ENCODE data around the gene TPRA1. TPM values are rescaled to one million over a fixed set of nuclear protein-coding genes. Genes with fewer than 3 reads are reported as not detected.

Gene TPRA1
- total and polyA plus RNA-seq, 9 of the 15 experiments (the other 6 are each of a cell fraction or from before 2014, with no cell fraction given): 0.66 to 21.5 (median 11.1) TPM

GRCh38 chr3:127543441-127543840 is 47.1 kb downstream of the TPRA1 start:
- ChIA-PET CTCF (ENCODE audit: low intra/inter-chr PET ratio) (interaction anchor here (1.0 kb wide), 1 partner anchor 1021 kb away, joined by 3 read pairs; no protein-coding TSS in a partner anchor), POLR2A (no interaction called here)
- Histone ChIP-seq H3K9ac (ENCODE audit: insufficient read depth in 1 of 2, low read depth in 2 of 2, low read length in 2 of 2) (no peak overlapping the region; a peak in 1 of 4 replicates), H3K27ac (ENCODE audit: extremely low read depth, low read depth, low read length) (no peak overlapping the region), H3K27me3 (ENCODE audit: control insufficient read depth in 2 of 2, insufficient read depth in 2 of 2, low read length in 2 of 2) (peaks cover 2 to 58% of the 10 kb centered on the region in 2 experiments; a peak in 3 of 5 replicates), H3K4me1 (replicated peaks in 1 of 2; ENCODE audit: control insufficient read depth in 2 of 2, insufficient read depth in 2 of 2, low read length in 2 of 2) (peaks cover 0 to 16% of the 10 kb centered on the region in 2 experiments; a peak in 2 of 5 replicates), H2AFZ (ENCODE audit: low read depth, low read length) (no peak overlapping the region), H3K4me2 (ENCODE audit: insufficient read depth, low read length) (no peak overlapping the region), H3K36me3 (ENCODE audit: control insufficient read depth, insufficient read depth, low read length) (no peaks in the 10 kb centered on the region), H3K79me2 (ENCODE audit: control insufficient read depth, insufficient read depth, low read length) (no peaks in the 10 kb centered on the region), H3K9me3 (replicated peaks; ENCODE audit: control insufficient read depth, insufficient read depth, low read depth, low read length) (no peaks in the 10 kb centered on the region), H3K4me3 (no peak overlapping the region), H3K9me1 (ENCODE audit: control insufficient read depth, insufficient read depth, low read length) (no peaks in the 10 kb centered on the region), H4K20me1 (replicated peaks; ENCODE audit: control insufficient read depth, insufficient read depth, low read length) (no peaks in the 10 kb centered on the region)
- BruUV-seq (replicated peaks): no TSS peak
- FAIRE-seq: no peak
- no peak for ATAC-seq
- 5% methylated on average over 3 of the region's 12 CpGs for WGBS (ENCODE audit: insufficient coverage, low coverage, missing lambda C conversion rate)
- no peak for DNase-seq (ENCODE audit: extremely low read depth in 1 of 4, low spot score in 3 of 4)
- in situ Hi-C loops (cut with MboI) (no loop called here), intact Hi-C loops (cut with micrococcal nuclease) (no loop called here)
- TF ChIP-seq HOXB6 (CRISPR knock-in tag; IDR thresholded peaks at IDR 0.05; ENCODE audit: borderline replicate concordance) (no peak), SIN3B (IDR thresholded peaks at IDR 0.05; ENCODE audit: low read depth) (no peak), ZFP30 (CRISPR knock-in tag; IDR thresholded peaks at IDR 0.05; ENCODE audit: borderline replicate concordance) (no peak), CBX8 (IDR thresholded peaks at IDR 0.05; ENCODE audit: borderline replicate concordance, extremely low read depth, low read depth, low read length, poor library complexity, severe bottlenecking) (no peak), RCOR1 (IDR thresholded peaks at IDR 0.05; ENCODE audit: borderline replicate concordance in 1 of 2, low read depth in 2 of 2, low read length in 2 of 2) (no peak), NR2C2 (CRISPR knock-in tag; IDR thresholded peaks at IDR 0.05) (no peak), NR2C2 (tag; IDR thresholded peaks at IDR 0.05) (no peak), NFRKB (IDR thresholded peaks at IDR 0.05; ENCODE audit: low read depth) (no peak), ZFPM2 (CRISPR knock-in tag; IDR thresholded peaks at IDR 0.05) (no peak), ZC3H8 (IDR thresholded peaks at IDR 0.05) (no peak), ZNF830 (CRISPR knock-in tag; IDR thresholded peaks at IDR 0.05) (no peak), HMGN3 (IDR thresholded peaks at IDR 0.05; ENCODE audit: borderline replicate concordance, extremely low read depth, insufficient read length, low read depth, low read length) (no peak)
- TF ChIP-seq, protein P1, sequence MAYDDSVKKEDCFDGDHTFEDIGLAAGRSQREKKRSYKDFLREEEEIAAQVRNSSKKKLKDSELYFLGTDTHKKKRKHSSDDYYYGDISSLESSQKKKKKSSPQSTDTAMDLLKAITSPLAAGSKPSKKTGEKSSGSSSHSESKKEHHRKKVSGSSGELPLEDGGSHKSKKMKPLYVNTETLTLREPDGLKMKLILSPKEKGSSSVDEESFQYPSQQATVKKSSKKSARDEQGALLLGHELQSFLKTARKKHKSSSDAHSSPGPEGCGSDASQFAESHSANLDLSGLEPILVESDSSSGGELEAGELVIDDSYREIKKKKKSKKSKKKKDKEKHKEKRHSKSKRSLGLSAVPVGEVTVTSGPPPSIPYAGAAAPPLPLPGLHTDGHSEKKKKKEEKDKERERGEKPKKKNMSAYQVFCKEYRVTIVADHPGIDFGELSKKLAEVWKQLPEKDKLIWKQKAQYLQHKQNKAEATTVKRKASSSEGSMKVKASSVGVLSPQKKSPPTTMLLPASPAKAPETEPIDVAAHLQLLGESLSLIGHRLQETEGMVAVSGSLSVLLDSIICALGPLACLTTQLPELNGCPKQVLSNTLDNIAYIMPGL (CRISPR knock-in tag; IDR thresholded peaks at IDR 0.05): no peak
- TF ChIP-seq, protein P2, sequence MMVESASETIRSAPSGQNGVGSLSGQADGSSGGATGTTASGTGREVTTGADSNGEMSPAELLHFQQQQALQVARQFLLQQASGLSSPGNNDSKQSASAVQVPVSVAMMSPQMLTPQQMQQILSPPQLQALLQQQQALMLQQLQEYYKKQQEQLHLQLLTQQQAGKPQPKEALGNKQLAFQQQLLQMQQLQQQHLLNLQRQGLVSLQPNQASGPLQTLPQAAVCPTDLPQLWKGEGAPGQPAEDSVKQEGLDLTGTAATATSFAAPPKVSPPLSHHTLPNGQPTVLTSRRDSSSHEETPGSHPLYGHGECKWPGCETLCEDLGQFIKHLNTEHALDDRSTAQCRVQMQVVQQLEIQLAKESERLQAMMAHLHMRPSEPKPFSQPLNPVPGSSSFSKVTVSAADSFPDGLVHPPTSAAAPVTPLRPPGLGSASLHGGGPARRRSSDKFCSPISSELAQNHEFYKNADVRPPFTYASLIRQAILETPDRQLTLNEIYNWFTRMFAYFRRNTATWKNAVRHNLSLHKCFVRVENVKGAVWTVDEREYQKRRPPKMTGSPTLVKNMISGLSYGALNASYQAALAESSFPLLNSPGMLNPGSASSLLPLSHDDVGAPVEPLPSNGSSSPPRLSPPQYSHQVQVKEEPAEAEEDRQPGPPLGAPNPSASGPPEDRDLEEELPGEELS (CRISPR knock-in tag; IDR thresholded peaks at IDR 0.05; ENCODE audit: borderline replicate concordance): no peak
